OCI-LY1 (cell line): Measurements from ENCODE around the gene USH2A.

Source experiments
- H2AFZ ChIP-seq: fragments of 200-600 bp; sonication (generic), shearing (Covaris generic); 2 replicates; pipeline ENCODE4 v1.6.0; 2014; ENCODE audit warnings: antibody characterized with exemption, mild to moderate bottlenecking, low read length
- H3F3A ChIP-seq: fragments of 200-600 bp; sonication (generic), shearing (Covaris generic); 2 replicates; pipeline ENCODE4 v1.6.0; 2014; ENCODE audit warnings: mild to moderate bottlenecking, antibody characterized with exemption, low read length, moderate library complexity; ENCODE audit not compliant: insufficient read depth
- H3K27ac ChIP-seq: fragments of 200-600 bp; sonication (generic); 2 replicates; pipeline ENCODE4 v1.5.1; 2014; ENCODE audit warnings: low read length, mixed run types, mild to moderate bottlenecking, low read depth; ENCODE audit not compliant: poor library complexity, severe bottlenecking
- H3K27me3 ChIP-seq: fragments of 200-600 bp; sonication (generic); 2 replicates; pipeline ENCODE4 v1.6.0; 2014; ENCODE audit warnings: antibody characterized with exemption, mild to moderate bottlenecking, low read length, moderate library complexity; ENCODE audit not compliant: insufficient read depth
- H3K36me3 ChIP-seq: fragments of 200-600 bp; sonication (generic); 2 replicates; pipeline ENCODE4 v1.6.1; 2014; ENCODE audit warnings: mild to moderate bottlenecking, antibody characterized with exemption, low read length, moderate library complexity, mixed read lengths; ENCODE audit not compliant: insufficient read depth
- H3K4me1 ChIP-seq: fragments of 200-600 bp; sonication (generic); 2 replicates; pipeline ENCODE4 v1.5.1; 2014; ENCODE audit warnings: mild to moderate bottlenecking, low read length, moderate library complexity; ENCODE audit not compliant: insufficient read depth, severe bottlenecking
- H3K4me2 ChIP-seq: fragments of 200-600 bp; sonication (generic), shearing (Covaris generic); 2 replicates; pipeline ENCODE4 v1.6.1; 2014; ENCODE audit warnings: low read length
- H3K4me3 ChIP-seq: fragments of 200-600 bp; sonication (generic); 2 replicates; pipeline ENCODE4 v1.5.1; 2014; ENCODE audit warnings: low read length, low read depth, mild to moderate bottlenecking, mixed read lengths; ENCODE audit not compliant: poor library complexity, severe bottlenecking
- H3K79me2 ChIP-seq: fragments of 200-600 bp; shearing (Covaris generic); 2 replicates; pipeline ENCODE4 v1.6.1; 2016; ENCODE audit warnings: mixed run types, low read length, mixed read lengths; ENCODE audit not compliant: insufficient read depth
- H3K9ac ChIP-seq: fragments of 200-600 bp; sonication (generic), shearing (Covaris generic); 2 replicates; pipeline ENCODE4 v1.6.1; 2014; ENCODE audit warnings: mild to moderate bottlenecking, low read length, mixed read lengths
- H3K9me2 ChIP-seq: fragments of 200-600 bp; sonication (generic), shearing (Covaris generic); 2 replicates; pipeline ENCODE4 v1.6.1; 2014; ENCODE audit warnings: low read depth, mild to moderate bottlenecking, low read length, mixed read lengths
- H3K9me3 ChIP-seq: fragments of 200-600 bp; shearing (Covaris generic); 2 replicates; pipeline ENCODE4 v1.6.1; 2014; ENCODE audit warnings: low read length, mixed read lengths
- H4K20me1 ChIP-seq: fragments of 200-600 bp; sonication (generic), shearing (Covaris generic); 2 replicates; pipeline ENCODE4 v1.6.0; 2016; ENCODE audit warnings: mild to moderate bottlenecking, low read length; ENCODE audit not compliant: insufficient read depth
- EZH2 ChIP-seq: fragments of 200-600 bp; sonication (generic), shearing (Covaris generic); IDR thresholded peaks from 2 replicates; pipeline ENCODE4 v1.8.0; 2017; ENCODE audit warnings: borderline replicate concordance, mixed run types, mild to moderate bottlenecking, antibody characterized with exemption, low read length, moderate library complexity, mixed read lengths
- TF ChIP-seq, protein P1 (sequence below): fragments of 200-600 bp; sonication (generic), shearing (Covaris generic); IDR thresholded peaks from 2 replicates; pipeline ENCODE4 v1.5.1; 2017; ENCODE audit warnings: mild to moderate bottlenecking, antibody characterized with exemption, low read length, moderate library complexity, mixed read lengths

The USH2A gene

GRCh38 chr1:215845234-215845891 is 577.9 kb downstream of the USH2A start:
- no peaks in the 10 kb centered on the region for H3K36me3 ChIP-seq
- no peaks in the 10 kb centered on the region for H3K79me2 ChIP-seq
- H3K27ac ChIP-seq = no peak overlapping the region
- no peak overlapping the region for H3K4me2 ChIP-seq
- H3K9me3 ChIP-seq = no peaks in the 10 kb centered on the region
- no peaks in the 10 kb centered on the region for H3K9me2 ChIP-seq
- H3K4me3 ChIP-seq = no peak overlapping the region
- H3K4me1 ChIP-seq = no peaks in the 10 kb centered on the region
- H3K9ac ChIP-seq = no peak overlapping the region
- no peak for TF ChIP-seq EZH2
- TF ChIP-seq, protein P1, sequence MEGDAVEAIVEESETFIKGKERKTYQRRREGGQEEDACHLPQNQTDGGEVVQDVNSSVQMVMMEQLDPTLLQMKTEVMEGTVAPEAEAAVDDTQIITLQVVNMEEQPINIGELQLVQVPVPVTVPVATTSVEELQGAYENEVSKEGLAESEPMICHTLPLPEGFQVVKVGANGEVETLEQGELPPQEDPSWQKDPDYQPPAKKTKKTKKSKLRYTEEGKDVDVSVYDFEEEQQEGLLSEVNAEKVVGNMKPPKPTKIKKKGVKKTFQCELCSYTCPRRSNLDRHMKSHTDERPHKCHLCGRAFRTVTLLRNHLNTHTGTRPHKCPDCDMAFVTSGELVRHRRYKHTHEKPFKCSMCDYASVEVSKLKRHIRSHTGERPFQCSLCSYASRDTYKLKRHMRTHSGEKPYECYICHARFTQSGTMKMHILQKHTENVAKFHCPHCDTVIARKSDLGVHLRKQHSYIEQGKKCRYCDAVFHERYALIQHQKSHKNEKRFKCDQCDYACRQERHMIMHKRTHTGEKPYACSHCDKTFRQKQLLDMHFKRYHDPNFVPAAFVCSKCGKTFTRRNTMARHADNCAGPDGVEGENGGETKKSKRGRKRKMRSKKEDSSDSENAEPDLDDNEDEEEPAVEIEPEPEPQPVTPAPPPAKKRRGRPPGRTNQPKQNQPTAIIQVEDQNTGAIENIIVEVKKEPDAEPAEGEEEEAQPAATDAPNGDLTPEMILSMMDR = no peak
- no peaks in the 10 kb centered on the region for H3F3A ChIP-seq
- H3K27me3 ChIP-seq = no peaks in the 10 kb centered on the region
- H4K20me1 ChIP-seq = no peaks in the 10 kb centered on the region
- H2AFZ ChIP-seq = no peak overlapping the region

GRCh38 chr1:215844777-215845176 is 578.5 kb downstream of the USH2A start:
- Histone ChIP-seq H3K9me2 (no peaks in the 10 kb centered on the region), H3K4me3 (no peak overlapping the region), H3K36me3 (no peaks in the 10 kb centered on the region), H3F3A (no peaks in the 10 kb centered on the region), H3K9me3 (no peaks in the 10 kb centered on the region), H3K4me1 (no peaks in the 10 kb centered on the region), H3K27ac (no peak overlapping the region), H3K4me2 (no peak overlapping the region), H4K20me1 (no peaks in the 10 kb centered on the region), H3K79me2 (no peaks in the 10 kb centered on the region), H3K9ac (no peak overlapping the region), H3K27me3 (no peaks in the 10 kb centered on the region), H2AFZ (no peak overlapping the region)
- TF ChIP-seq EZH2 = no peak
- TF ChIP-seq, protein P1 = no peak

DNA sequence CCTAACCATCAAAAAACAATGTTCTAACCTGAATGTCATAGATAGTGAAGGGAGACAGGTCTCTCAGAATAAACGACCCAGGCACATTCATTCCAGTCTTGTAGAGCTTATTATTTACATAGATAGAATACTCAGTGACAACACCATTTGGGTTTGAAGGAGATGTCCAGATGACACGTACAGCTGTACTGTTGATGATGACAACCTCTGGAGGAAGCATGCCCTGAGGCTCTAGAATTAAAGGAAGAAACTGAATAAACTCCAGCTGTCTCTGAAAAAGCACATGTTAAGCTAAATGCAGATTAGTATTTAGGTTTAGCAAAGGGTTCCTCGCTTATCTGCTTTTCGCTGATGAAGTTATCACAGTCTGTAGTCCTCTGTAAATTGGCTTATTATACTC is 579.0 kb downstream of the USH2A start:
- no peaks in the 10 kb centered on the region for H3K4me1 ChIP-seq
- H3K27ac ChIP-seq = no peak overlapping the region
- no peak overlapping the region for H3K4me2 ChIP-seq
- H3K9ac ChIP-seq = no peak overlapping the region
- no peaks in the 10 kb centered on the region for H4K20me1 ChIP-seq
- H3F3A ChIP-seq = no peaks in the 10 kb centered on the region
- no peaks in the 10 kb centered on the region for H3K9me2 ChIP-seq
- H3K4me3 ChIP-seq = no peak overlapping the region
- H3K79me2 ChIP-seq = no peaks in the 10 kb centered on the region
- no peaks in the 10 kb centered on the region for H3K27me3 ChIP-seq
- no peaks in the 10 kb centered on the region for H3K36me3 ChIP-seq
- no peak overlapping the region for H2AFZ ChIP-seq
- TF ChIP-seq, protein P1 = no peak
- no peak for TF ChIP-seq EZH2
- H3K9me3 ChIP-seq = no peaks in the 10 kb centered on the region
